GM23338 (cell line): ENCODE measurements around the gene RAB33A. TPM values are rescaled to one million over a fixed set of nuclear protein-coding genes. Genes with fewer than 3 reads are reported as not detected.

Experiments used
- ATAC-seq: fragments of 200-7000 bp; cut with Tn5 transposase; 3 replicates; pipeline ENCODE4 v1.9.1; 2020
- DNase-seq: peaks from one replicate; pipeline ENCODE4 v3.0.0-alpha.2; 2015; ENCODE audit warnings: low spot score
- H2AFZ ChIP-seq: fragments of 200-600 bp; sonication (generic); 2 replicates; pipeline ENCODE4 v1.8.0; 2016; ENCODE audit warnings: antibody characterized with exemption, mild to moderate bottlenecking, moderate library complexity
- H3F3A ChIP-seq: fragments of 200-600 bp; sonication (generic); replicated peaks from 2 replicates; pipeline ENCODE4 v1.8.0; 2017; ENCODE audit warnings: antibody characterized with exemption, mixed run types, low read depth
- H3K27ac ChIP-seq: fragments of 200-600 bp; sonication (generic); 2 replicates; pipeline ENCODE4 v1.6.1; 2016; ENCODE audit warnings: low read depth
- H3K27me3 ChIP-seq: fragments of 200-600 bp; sonication (generic); 2 replicates; pipeline ENCODE4 v1.8.0; 2016; ENCODE audit warnings: mild to moderate bottlenecking, mixed run types, moderate library complexity; ENCODE audit not compliant: insufficient read depth
- H3K36me3 ChIP-seq: fragments of 200-600 bp; sonication (generic); 2 replicates; pipeline ENCODE4 v1.8.0; 2016; ENCODE audit warnings: mild to moderate bottlenecking; ENCODE audit not compliant: insufficient read depth
- H3K4me1 ChIP-seq: fragments of 200-600 bp; sonication (generic); 2 replicates; pipeline ENCODE4 v1.8.0; 2016; ENCODE audit warnings: mild to moderate bottlenecking, moderate library complexity; ENCODE audit not compliant: insufficient read depth
- H3K4me2 ChIP-seq: fragments of 200-600 bp; sonication (generic); 2 replicates; pipeline ENCODE4 v1.7.1; 2017; ENCODE audit warnings: mixed run types
- H3K4me3 ChIP-seq: fragments of 200-600 bp; sonication (generic); 2 replicates; pipeline ENCODE4 v1.6.1; 2016; ENCODE audit warnings: mixed run types
- H3K79me2 ChIP-seq: fragments of 200-600 bp; sonication (generic); replicated peaks from 2 replicates; pipeline ENCODE4 v1.8.0; 2017; ENCODE audit warnings: mild to moderate bottlenecking; ENCODE audit not compliant: insufficient read depth
- H3K9me2 ChIP-seq: fragments of 200-600 bp; sonication (generic); 2 replicates; pipeline ENCODE4 v1.8.0; 2017; ENCODE audit not compliant: insufficient read depth
- H4K20me1 ChIP-seq: fragments of 200-600 bp; sonication (generic); replicated peaks from 2 replicates; pipeline ENCODE4 v1.8.0; 2017; ENCODE audit warnings: mild to moderate bottlenecking; ENCODE audit not compliant: insufficient read depth
- H3K27ac Mint-ChIP-seq: 2 replicates; pipeline ENCODE4 v1.8.0; 2020; ENCODE audit warnings: inconsistent platforms, mild to moderate bottlenecking, moderate library complexity, mixed read lengths
- H3K27me3 Mint-ChIP-seq: 3 replicates; pipeline ENCODE4 v1.8.0; 2022; ENCODE audit warnings: low read depth, mild to moderate bottlenecking, moderate library complexity, mixed read lengths, inconsistent platforms; ENCODE audit not compliant: insufficient read depth, poor library complexity
- H3K36me3 Mint-ChIP-seq: 3 replicates; pipeline ENCODE4 v1.8.0; 2021; ENCODE audit warnings: low read depth, mild to moderate bottlenecking, inconsistent platforms, moderate library complexity, mixed read lengths
- H3K4me1 Mint-ChIP-seq: 3 replicates; pipeline ENCODE4 v1.8.0; 2020; ENCODE audit warnings: mild to moderate bottlenecking, inconsistent platforms, mixed read lengths
- H3K4me3 Mint-ChIP-seq: 3 replicates; pipeline ENCODE4 v1.8.0; 2021; ENCODE audit warnings: moderate library complexity, mild to moderate bottlenecking, inconsistent platforms, mixed read lengths
- H3K9me3 Mint-ChIP-seq: 3 replicates; pipeline ENCODE4 v1.8.0; 2020; ENCODE audit warnings: moderate library complexity, mild to moderate bottlenecking, inconsistent platforms, mixed read lengths
- CREB1 ChIP-seq: fragments of 250-450 bp; sonication (Bioruptor Pico); IDR thresholded peaks from 2 replicates; pipeline ENCODE4 v1.5.0; 2020; ENCODE audit warnings: low read depth, mild to moderate bottlenecking, moderate library complexity
- CTCF ChIP-seq, 2 experiments: fragments of 200-600 bp in 1 of 2; sonication (generic) in 1 of 2; conservative IDR thresholded peaks; 2 replicates each; pipeline versions ENCODE4 v1.5.1 to v1.6.1; 2016 to 2017; ENCODE audit warnings: antibody characterized with exemption in 2 of 2, low read depth in 2 of 2, mild to moderate bottlenecking in 2 of 2, moderate library complexity in 1 of 2
- EZH2 ChIP-seq: fragments of 200-600 bp; sonication (generic); IDR thresholded peaks from one replicate; pipeline ENCODE4 v1.8.0; 2017; ENCODE audit warnings: antibody characterized with exemption, mild to moderate bottlenecking, low read depth; ENCODE audit not compliant: unreplicated experiment
- EZH2phosphoT487 ChIP-seq: fragments of 200-600 bp; sonication (generic); IDR thresholded peaks from one replicate; pipeline ENCODE4 v1.8.1; 2018; ENCODE audit warnings: antibody characterized with exemption; ENCODE audit not compliant: unreplicated experiment
- JUNB ChIP-seq: IDR thresholded peaks from one replicate; pipeline ENCODE4 v1.6.1; 2016; ENCODE audit warnings: antibody characterized with exemption; ENCODE audit not compliant: unreplicated experiment
- NANOG ChIP-seq: IDR thresholded peaks from 2 replicates; pipeline ENCODE4 v1.6.1; 2016; ENCODE audit warnings: antibody characterized with exemption, borderline replicate concordance
- STAT1 ChIP-seq: IDR thresholded peaks from one replicate; pipeline ENCODE4 v1.6.1; 2016; ENCODE audit warnings: antibody characterized with exemption; ENCODE audit not compliant: unreplicated experiment
- ZNF114 ChIP-seq: fragments of 250-450 bp; sonication (Bioruptor Pico); IDR thresholded peaks from 2 replicates; pipeline ENCODE4 v1.5.0; 2020; ENCODE audit warnings: mild to moderate bottlenecking, moderate library complexity
- ZNF331 ChIP-seq: fragments of 250-450 bp; sonication (Bioruptor Pico); IDR thresholded peaks from 2 replicates; pipeline ENCODE4 v1.5.0; 2020; ENCODE audit warnings: low read depth, mild to moderate bottlenecking, moderate library complexity
- polyA plus RNA-seq: library from polyadenylated mRNA; unstranded; fragments of >200 nt; fragmentation: Nextera tagmentation; extraction: Ambion mirVana; gene quantifications from 2 replicates; pipeline ENCODE4 v1.2.1, GENCODE V29; 2016
- total RNA-seq: library from RNA; depleted of rRNA; stranded (reverse); fragments of >200 nt; shearing (Covaris generic); gene quantifications from 2 replicates; pipeline ENCODE4 v1.2.3, GENCODE V29; 2014
- TF ChIP-seq, protein P1 (sequence below): fragments of 250-450 bp; sonication (Bioruptor Pico); IDR thresholded peaks from 2 replicates; pipeline ENCODE4 v1.5.0; 2020; ENCODE audit warnings: mild to moderate bottlenecking, moderate library complexity
- TF ChIP-seq, protein P2 (sequence below): IDR thresholded peaks from one replicate; pipeline ENCODE4 v1.6.1; 2018; ENCODE audit warnings: antibody characterized with exemption; ENCODE audit not compliant: unreplicated experiment

The RAB33A gene
- total and polyA plus RNA-seq, 2 experiments from 2014 or later, result 5.5 to 6.5 TPM

- TF ChIP-seq, protein P1, sequence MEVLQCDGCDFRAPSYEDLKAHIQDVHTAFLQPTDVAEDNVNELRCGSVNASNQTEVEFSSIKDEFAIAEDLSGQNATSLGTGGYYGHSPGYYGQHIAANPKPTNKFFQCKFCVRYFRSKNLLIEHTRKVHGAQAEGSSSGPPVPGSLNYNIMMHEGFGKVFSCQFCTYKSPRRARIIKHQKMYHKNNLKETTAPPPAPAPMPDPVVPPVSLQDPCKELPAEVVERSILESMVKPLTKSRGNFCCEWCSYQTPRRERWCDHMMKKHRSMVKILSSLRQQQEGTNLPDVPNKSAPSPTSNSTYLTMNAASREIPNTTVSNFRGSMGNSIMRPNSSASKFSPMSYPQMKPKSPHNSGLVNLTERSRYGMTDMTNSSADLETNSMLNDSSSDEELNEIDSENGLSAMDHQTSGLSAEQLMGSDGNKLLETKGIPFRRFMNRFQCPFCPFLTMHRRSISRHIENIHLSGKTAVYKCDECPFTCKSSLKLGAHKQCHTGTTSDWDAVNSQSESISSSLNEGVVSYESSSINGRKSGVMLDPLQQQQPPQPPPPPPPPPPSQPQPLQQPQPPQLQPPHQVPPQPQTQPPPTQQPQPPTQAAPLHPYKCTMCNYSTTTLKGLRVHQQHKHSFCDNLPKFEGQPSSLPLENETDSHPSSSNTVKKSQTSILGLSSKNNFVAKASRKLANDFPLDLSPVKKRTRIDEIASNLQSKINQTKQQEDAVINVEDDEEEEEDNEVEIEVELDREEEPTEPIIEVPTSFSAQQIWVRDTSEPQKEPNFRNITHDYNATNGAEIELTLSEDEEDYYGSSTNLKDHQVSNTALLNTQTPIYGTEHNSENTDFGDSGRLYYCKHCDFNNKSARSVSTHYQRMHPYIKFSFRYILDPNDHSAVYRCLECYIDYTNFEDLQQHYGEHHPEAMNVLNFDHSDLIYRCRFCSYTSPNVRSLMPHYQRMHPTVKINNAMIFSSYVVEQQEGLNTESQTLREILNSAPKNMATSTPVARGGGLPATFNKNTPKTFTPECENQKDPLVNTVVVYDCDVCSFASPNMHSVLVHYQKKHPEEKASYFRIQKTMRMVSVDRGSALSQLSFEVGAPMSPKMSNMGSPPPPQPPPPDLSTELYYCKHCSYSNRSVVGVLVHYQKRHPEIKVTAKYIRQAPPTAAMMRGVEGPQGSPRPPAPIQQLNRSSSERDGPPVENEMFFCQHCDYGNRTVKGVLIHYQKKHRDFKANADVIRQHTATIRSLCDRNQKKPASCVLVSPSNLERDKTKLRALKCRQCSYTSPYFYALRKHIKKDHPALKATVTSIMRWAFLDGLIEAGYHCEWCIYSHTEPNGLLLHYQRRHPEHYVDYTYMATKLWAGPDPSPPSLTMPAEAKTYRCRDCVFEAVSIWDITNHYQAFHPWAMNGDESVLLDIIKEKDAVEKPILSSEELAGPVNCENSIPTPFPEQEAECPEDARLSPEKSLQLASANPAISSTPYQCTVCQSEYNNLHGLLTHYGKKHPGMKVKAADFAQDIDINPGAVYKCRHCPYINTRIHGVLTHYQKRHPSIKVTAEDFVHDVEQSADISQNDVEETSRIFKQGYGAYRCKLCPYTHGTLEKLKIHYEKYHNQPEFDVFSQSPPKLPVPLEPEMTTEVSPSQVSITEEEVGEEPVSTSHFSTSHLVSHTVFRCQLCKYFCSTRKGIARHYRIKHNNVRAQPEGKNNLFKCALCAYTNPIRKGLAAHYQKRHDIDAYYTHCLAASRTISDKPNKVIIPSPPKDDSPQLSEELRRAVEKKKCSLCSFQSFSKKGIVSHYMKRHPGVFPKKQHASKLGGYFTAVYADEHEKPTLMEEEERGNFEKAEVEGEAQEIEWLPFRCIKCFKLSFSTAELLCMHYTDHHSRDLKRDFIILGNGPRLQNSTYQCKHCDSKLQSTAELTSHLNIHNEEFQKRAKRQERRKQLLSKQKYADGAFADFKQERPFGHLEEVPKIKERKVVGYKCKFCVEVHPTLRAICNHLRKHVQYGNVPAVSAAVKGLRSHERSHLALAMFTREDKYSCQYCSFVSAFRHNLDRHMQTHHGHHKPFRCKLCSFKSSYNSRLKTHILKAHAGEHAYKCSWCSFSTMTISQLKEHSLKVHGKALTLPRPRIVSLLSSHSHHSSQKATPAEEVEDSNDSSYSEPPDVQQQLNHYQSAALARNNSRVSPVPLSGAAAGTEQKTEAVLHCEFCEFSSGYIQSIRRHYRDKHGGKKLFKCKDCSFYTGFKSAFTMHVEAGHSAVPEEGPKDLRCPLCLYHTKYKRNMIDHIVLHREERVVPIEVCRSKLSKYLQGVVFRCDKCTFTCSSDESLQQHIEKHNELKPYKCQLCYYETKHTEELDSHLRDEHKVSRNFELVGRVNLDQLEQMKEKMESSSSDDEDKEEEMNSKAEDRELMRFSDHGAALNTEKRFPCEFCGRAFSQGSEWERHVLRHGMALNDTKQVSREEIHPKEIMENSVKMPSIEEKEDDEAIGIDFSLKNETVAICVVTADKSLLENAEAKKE (CRISPR knock-in tag), result no peak
- no peak for TF ChIP-seq ZNF114
Observed at GRCh38 chrX:130125091-130125874, 46.5 kb upstream of the RAB33A start (continued).

- Histone ChIP-seq H3F3A (no peaks in the 10 kb centered on the region), H3K4me2 (no peak overlapping the region), H3K27me3 (no peaks in the 10 kb centered on the region), H3K27ac (no peak overlapping the region), H3K4me1 (no peaks in the 10 kb centered on the region), H3K4me3 (no peak overlapping the region), H3K9me2 (no peaks in the 10 kb centered on the region), H4K20me1 (no peaks in the 10 kb centered on the region), H3K79me2 (no peaks in the 10 kb centered on the region), H3K36me3 (no peaks in the 10 kb centered on the region; the same call in 1 of the 2 replicates), H2AFZ (no peak overlapping the region)
- no peaks in the 10 kb centered on the region for H3K9me3 Mint-ChIP-seq
- H3K36me3 Mint-ChIP-seq, result peaks cover 26% of the 10 kb centered on the region
- no peak for ATAC-seq
- no peak for DNase-seq
- no peak overlapping the region for H3K4me3 Mint-ChIP-seq
- no peak overlapping the region for H3K27ac Mint-ChIP-seq
- H3K27me3 Mint-ChIP-seq, result no peaks in the 10 kb centered on the region
- no peaks in the 10 kb centered on the region; the same call in 2 of the 3 replicates for H3K4me1 Mint-ChIP-seq
- TF ChIP-seq CREB1 (CRISPR knock-in tag) (no peak), STAT1 (no peak), EZH2 (no peak), ZNF331 (CRISPR knock-in tag) (no peak), CTCF (conservative IDR thresholded peaks at IDR 0.05; ENCODE audit: low read depth in 2 of 2) (no peak), EZH2phosphoT487 (no peak), JUNB (no peak), NANOG (no peak), ZNF114 (no peak)
- TF ChIP-seq, protein P2, sequence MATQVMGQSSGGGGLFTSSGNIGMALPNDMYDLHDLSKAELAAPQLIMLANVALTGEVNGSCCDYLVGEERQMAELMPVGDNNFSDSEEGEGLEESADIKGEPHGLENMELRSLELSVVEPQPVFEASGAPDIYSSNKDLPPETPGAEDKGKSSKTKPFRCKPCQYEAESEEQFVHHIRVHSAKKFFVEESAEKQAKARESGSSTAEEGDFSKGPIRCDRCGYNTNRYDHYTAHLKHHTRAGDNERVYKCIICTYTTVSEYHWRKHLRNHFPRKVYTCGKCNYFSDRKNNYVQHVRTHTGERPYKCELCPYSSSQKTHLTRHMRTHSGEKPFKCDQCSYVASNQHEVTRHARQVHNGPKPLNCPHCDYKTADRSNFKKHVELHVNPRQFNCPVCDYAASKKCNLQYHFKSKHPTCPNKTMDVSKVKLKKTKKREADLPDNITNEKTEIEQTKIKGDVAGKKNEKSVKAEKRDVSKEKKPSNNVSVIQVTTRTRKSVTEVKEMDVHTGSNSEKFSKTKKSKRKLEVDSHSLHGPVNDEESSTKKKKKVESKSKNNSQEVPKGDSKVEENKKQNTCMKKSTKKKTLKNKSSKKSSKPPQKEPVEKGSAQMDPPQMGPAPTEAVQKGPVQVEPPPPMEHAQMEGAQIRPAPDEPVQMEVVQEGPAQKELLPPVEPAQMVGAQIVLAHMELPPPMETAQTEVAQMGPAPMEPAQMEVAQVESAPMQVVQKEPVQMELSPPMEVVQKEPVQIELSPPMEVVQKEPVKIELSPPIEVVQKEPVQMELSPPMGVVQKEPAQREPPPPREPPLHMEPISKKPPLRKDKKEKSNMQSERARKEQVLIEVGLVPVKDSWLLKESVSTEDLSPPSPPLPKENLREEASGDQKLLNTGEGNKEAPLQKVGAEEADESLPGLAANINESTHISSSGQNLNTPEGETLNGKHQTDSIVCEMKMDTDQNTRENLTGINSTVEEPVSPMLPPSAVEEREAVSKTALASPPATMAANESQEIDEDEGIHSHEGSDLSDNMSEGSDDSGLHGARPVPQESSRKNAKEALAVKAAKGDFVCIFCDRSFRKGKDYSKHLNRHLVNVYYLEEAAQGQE, result no peak
Observed at GRCh38 chrX:130130990-130131389, 40.8 kb upstream of the RAB33A start.
